HG03521 (cell line): Measurements from ENCODE around the gene C3.
"Not testable (repeated sequence)": the region's sequence is repeated elsewhere in the genome, so short reads cannot be mapped to it uniquely, and the experiment has no call there.

Experiments
- ATAC-seq: cut with Tn5 transposase; IDR thresholded peaks from one replicate; pipeline ENCODE4 v1.9.1; 2021; ENCODE audit warnings: mild to moderate bottlenecking, moderate library complexity; ENCODE audit not compliant: unreplicated experiment

C3 gene

GRCh38 chr19:6693056-6693471 lies 27.4 kb downstream of the C3 start:
- ATAC-seq: no peak

GRCh38 chr19:6692027-6692426 lies 28.4 kb downstream of the C3 start:
- no peak for ATAC-seq

GRCh38 chr19:6691342-6691741 lies 29.1 kb downstream of the C3 start:
- no peak for ATAC-seq

GRCh38 chr19:6690160-6690885 lies 30.1 kb downstream of the C3 start:
- no peak for ATAC-seq

- no peak for ATAC-seq
These were observed 33.3 kb downstream of the C3 start for GRCh38 chr19:6687114-6687513.

GRCh38 chr19:6686628-6686975 lies 33.8 kb downstream of the C3 start:
- no peak for ATAC-seq

GRCh38 chr19:6685962-6686627 lies 34.4 kb downstream of the C3 start:
- ATAC-seq: no peak

- ATAC-seq: no peak
These were observed 35.0 kb downstream of the C3 start for GRCh38 chr19:6685482-6685881.

GRCh38 chr19:6683971-6684370 lies 36.5 kb downstream of the C3 start:
- no peak for ATAC-seq

- ATAC-seq: no peak
These were observed 37.8 kb downstream of the C3 start for GRCh38 chr19:6682607-6683128.

GRCh38 chr19:6680141-6680540 lies 40.3 kb downstream of the C3 start:
- ATAC-seq: no peak

- no peak for ATAC-seq
These were observed 41.3 kb downstream of the C3 start for GRCh38 chr19:6679139-6679538.

- no peak for ATAC-seq
These were observed 41.8 kb downstream of the C3 start for GRCh38 chr19:6678690-6679109.

GRCh38 chr19:6677883-6678689 lies 42.4 kb downstream of the C3 start:
- ATAC-seq: no peak

- no peak for ATAC-seq
These were observed 43.0 kb downstream of the C3 start for GRCh38 chr19:6677495-6677882.

GRCh38 chr19:6676288-6676687 lies 44.2 kb downstream of the C3 start:
- ATAC-seq: no peak

GRCh38 chr19:6674868-6675305 lies 45.6 kb downstream of the C3 start:
- no peak for ATAC-seq

- not testable (repeated sequence) for ATAC-seq
These were observed 46.0 kb downstream of the C3 start for GRCh38 chr19:6674408-6674807.

- no peak for ATAC-seq
These were observed 47.7 kb downstream of the C3 start for GRCh38 chr19:6672693-6673290.

- ATAC-seq: no peak
These were observed 48.5 kb downstream of the C3 start for GRCh38 chr19:6671960-6672359.

GRCh38 chr19:6668691-6669090 lies 51.8 kb downstream of the C3 start:
- no peak for ATAC-seq
